Activated naive CD4-positive, alpha-beta T cell treated with anti-CD3 and anti-CD28 coated beads, Interleukin-2, amount 50 U/mL, for 24 hours (primary cell): ENCODE measurements around the gene EIF6.
A peak's percentile ranks its signal among the peaks of the same experiment; 100 is the strongest.
"Not testable (repeated sequence)": the region's sequence is repeated elsewhere in the genome, so short reads cannot be mapped to it uniquely, and the experiment has no call there.

ENCODE experiments used
- H3K27ac Mint-ChIP-seq: one replicate; pipeline ENCODE4 v1.8.0; 2021; ENCODE audit warnings: mild to moderate bottlenecking, mixed read lengths
- H3K27me3 Mint-ChIP-seq: one replicate; pipeline ENCODE4 v1.8.0; 2021; ENCODE audit warnings: mixed read lengths
- H3K36me3 Mint-ChIP-seq: one replicate; pipeline ENCODE4 v1.8.0; 2021; ENCODE audit warnings: mixed read lengths
- H3K4me1 Mint-ChIP-seq: one replicate; pipeline ENCODE4 v1.8.0; 2021; ENCODE audit warnings: mixed read lengths
- H3K4me3 Mint-ChIP-seq: one replicate; pipeline ENCODE4 v1.8.0; 2021; ENCODE audit warnings: mild to moderate bottlenecking, mixed read lengths
- H3K9me3 Mint-ChIP-seq: one replicate; pipeline ENCODE4 v1.8.0; 2021; ENCODE audit warnings: mixed read lengths

Gene EIF6

GRCh38 chr20:35318502-35319157, 34.1 kb upstream of the EIF6 start:
- peaks cover 3% of the 10 kb centered on the region for H3K36me3 Mint-ChIP-seq
- no peak overlapping the region for H3K4me3 Mint-ChIP-seq
- no peaks in the 10 kb centered on the region for H3K27me3 Mint-ChIP-seq
- H3K9me3 Mint-ChIP-seq, result no peaks in the 10 kb centered on the region
- peaks cover 25% of the 10 kb centered on the region for H3K4me1 Mint-ChIP-seq
- peak overlapping the region; percentile 25 for H3K27ac Mint-ChIP-seq

GRCh38 chr20:35317416-35318210, 33.0 kb upstream of the EIF6 start:
- H3K27ac Mint-ChIP-seq, result no peak overlapping the region
- H3K4me3 Mint-ChIP-seq, result no peak overlapping the region

GRCh38 chr20:35316086-35316485, 31.5 kb upstream of the EIF6 start:
- Mint-ChIP-seq H3K27me3 (no peaks in the 10 kb centered on the region), H3K4me1 (peaks cover 39% of the 10 kb centered on the region)

More at GRCh38 chr20:35317416-35318210, 33.0 kb upstream of the EIF6 start:
- peaks cover 28% of the 10 kb centered on the region for H3K4me1 Mint-ChIP-seq
- H3K27me3 Mint-ChIP-seq, result no peaks in the 10 kb centered on the region
- peaks cover 1% of the 10 kb centered on the region for H3K36me3 Mint-ChIP-seq
- no peaks in the 10 kb centered on the region for H3K9me3 Mint-ChIP-seq

GRCh38 chr20:35315632-35316020, 31.1 kb upstream of the EIF6 start:
- not testable (repeated sequence) for H3K27ac Mint-ChIP-seq, H3K4me3 Mint-ChIP-seq, H3K27me3 Mint-ChIP-seq, H3K36me3 Mint-ChIP-seq, H3K9me3 Mint-ChIP-seq
- peaks cover 39% of the 10 kb centered on the region for H3K4me1 Mint-ChIP-seq

More at GRCh38 chr20:35316086-35316485, 31.5 kb upstream of the EIF6 start:
- Mint-ChIP-seq H3K4me3 (no peak overlapping the region), H3K36me3 (peaks cover 1% of the 10 kb centered on the region), H3K9me3 (no peaks in the 10 kb centered on the region), H3K27ac (peak overlapping the region; percentile 44)

GRCh38 chr20:35314816-35315631, 30.5 kb upstream of the EIF6 start:
- Mint-ChIP-seq H3K27ac (peak overlapping the region; percentile 74), H3K27me3 (no peaks in the 10 kb centered on the region), H3K4me1 (peaks cover 39% of the 10 kb centered on the region)

DNA sequence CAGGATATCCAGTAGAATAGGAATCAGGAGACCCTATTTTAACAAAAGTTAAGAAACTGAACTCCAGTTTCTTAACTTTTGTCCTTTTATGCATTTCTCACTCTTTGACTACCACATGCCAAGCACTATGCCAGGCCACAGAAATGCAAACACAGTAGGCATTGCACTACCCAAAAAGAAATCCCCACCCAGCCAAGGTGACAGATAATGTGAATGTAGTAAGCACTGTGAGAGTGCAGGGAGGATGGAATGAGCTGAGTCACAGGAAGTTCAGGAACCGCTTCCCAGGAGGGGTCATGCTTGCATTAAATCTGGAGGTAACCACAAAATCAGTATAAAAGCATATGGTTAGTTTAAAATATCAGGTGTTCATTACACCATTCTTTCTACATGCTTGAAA, 27.7 kb upstream of the EIF6 start:
- Mint-ChIP-seq H3K27ac (peak overlapping the region; percentile 63), H3K4me3 (no peak overlapping the region), H3K36me3 (peaks cover 2% of the 10 kb centered on the region), H3K4me1 (peaks cover 27% of the 10 kb centered on the region), H3K9me3 (no peaks in the 10 kb centered on the region), H3K27me3 (no peaks in the 10 kb centered on the region)

More at GRCh38 chr20:35314816-35315631, 30.5 kb upstream of the EIF6 start:
- no peaks in the 10 kb centered on the region for H3K9me3 Mint-ChIP-seq
- H3K4me3 Mint-ChIP-seq, result no peak overlapping the region
- peaks cover under 1% of the 10 kb centered on the region for H3K36me3 Mint-ChIP-seq

- peak overlapping the region; percentile 63 for H3K27ac Mint-ChIP-seq
Measured at GRCh38 chr20:35311822-35312221, 27.2 kb upstream of the EIF6 start.

GRCh38 chr20:35311409-35311808, 26.8 kb upstream of the EIF6 start:
- Mint-ChIP-seq H3K4me1 (peaks cover 32% of the 10 kb centered on the region), H3K27ac (no peak overlapping the region), H3K4me3 (no peak overlapping the region)

More at GRCh38 chr20:35311822-35312221, 27.2 kb upstream of the EIF6 start:
- Mint-ChIP-seq H3K36me3 (peaks cover 2% of the 10 kb centered on the region), H3K4me1 (peaks cover 28% of the 10 kb centered on the region), H3K9me3 (no peaks in the 10 kb centered on the region), H3K4me3 (no peak overlapping the region), H3K27me3 (no peaks in the 10 kb centered on the region)

GRCh38 chr20:35307666-35308653, 23.4 kb upstream of the EIF6 start:
- Mint-ChIP-seq H3K4me3 (no peak overlapping the region), H3K27me3 (no peaks in the 10 kb centered on the region), H3K27ac (peak overlapping the region; percentile 76), H3K9me3 (no peaks in the 10 kb centered on the region), H3K36me3 (peaks cover 3% of the 10 kb centered on the region), H3K4me1 (peaks cover 45% of the 10 kb centered on the region)

More at GRCh38 chr20:35311409-35311808, 26.8 kb upstream of the EIF6 start:
- Mint-ChIP-seq H3K9me3 (no peaks in the 10 kb centered on the region), H3K27me3 (no peaks in the 10 kb centered on the region), H3K36me3 (peaks cover 2% of the 10 kb centered on the region)

GRCh38 chr20:35306931-35307517, 22.5 kb upstream of the EIF6 start:
- no peak overlapping the region for H3K4me3 Mint-ChIP-seq
- no peaks in the 10 kb centered on the region for H3K9me3 Mint-ChIP-seq
- H3K36me3 Mint-ChIP-seq, result peaks cover 3% of the 10 kb centered on the region
- H3K4me1 Mint-ChIP-seq, result peaks cover 37% of the 10 kb centered on the region
- no peaks in the 10 kb centered on the region for H3K27me3 Mint-ChIP-seq
- peak overlapping the region; percentile 76 for H3K27ac Mint-ChIP-seq

- H3K27me3 Mint-ChIP-seq, result no peaks in the 10 kb centered on the region
- H3K36me3 Mint-ChIP-seq, result peaks cover 3% of the 10 kb centered on the region
- H3K4me1 Mint-ChIP-seq, result peaks cover 31% of the 10 kb centered on the region
- H3K4me3 Mint-ChIP-seq, result peak overlapping the region; percentile 71
- H3K27ac Mint-ChIP-seq, result peak overlapping the region; percentile 84
- no peaks in the 10 kb centered on the region for H3K9me3 Mint-ChIP-seq
Measured at GRCh38 chr20:35305682-35306556, 21.3 kb upstream of the EIF6 start.

- Mint-ChIP-seq H3K4me3 (no peak overlapping the region), H3K27me3 (no peaks in the 10 kb centered on the region), H3K27ac (peak overlapping the region; percentile 84), H3K9me3 (no peaks in the 10 kb centered on the region), H3K4me1 (peaks cover 31% of the 10 kb centered on the region), H3K36me3 (peaks cover 2% of the 10 kb centered on the region)
Measured at GRCh38 chr20:35304956-35305355, 20.4 kb upstream of the EIF6 start.

- peaks cover 2% of the 10 kb centered on the region for H3K36me3 Mint-ChIP-seq
- peaks cover 31% of the 10 kb centered on the region for H3K4me1 Mint-ChIP-seq
- peak overlapping the region; percentile 74 for H3K27ac Mint-ChIP-seq
- H3K9me3 Mint-ChIP-seq, result no peaks in the 10 kb centered on the region
- H3K27me3 Mint-ChIP-seq, result no peaks in the 10 kb centered on the region
- H3K4me3 Mint-ChIP-seq, result no peak overlapping the region
Measured at GRCh38 chr20:35303735-35304491, 19.3 kb upstream of the EIF6 start.
